Esophagus muscularis mucosa (tissue), 3 donors: ENCODE results near the gene GPRIN1.

ENCODE experiments used
- POLR2A ChIP-seq: fragments of 450-650 bp; IDR thresholded peaks from one replicate; pipeline ENCODE4 v1.6.1; 2017; ENCODE audit warnings: antibody characterized with exemption, moderate library complexity, mild to moderate bottlenecking, low read depth
- POLR2AphosphoS5 ChIP-seq, 2 donors: sonication (generic); formaldehyde crosslinking; IDR thresholded peaks; one replicate each; pipeline ENCODE4 v1.6.1; 2017; ENCODE audit warnings: antibody characterized with exemption in 2 of 2
- TF ChIP-seq, protein P1 (sequence below), 3 experiments: fragments of 200-600 bp in 2 of 3; fragments of 450-650 bp in 1 of 3; sonication (generic) in 2 of 3; IDR thresholded peaks; one replicate each; pipeline ENCODE4 v1.5.1; 2017 to 2019; ENCODE audit warnings: antibody characterized with exemption in 3 of 3, mild to moderate bottlenecking in 2 of 3, moderate library complexity in 1 of 3

DNA sequence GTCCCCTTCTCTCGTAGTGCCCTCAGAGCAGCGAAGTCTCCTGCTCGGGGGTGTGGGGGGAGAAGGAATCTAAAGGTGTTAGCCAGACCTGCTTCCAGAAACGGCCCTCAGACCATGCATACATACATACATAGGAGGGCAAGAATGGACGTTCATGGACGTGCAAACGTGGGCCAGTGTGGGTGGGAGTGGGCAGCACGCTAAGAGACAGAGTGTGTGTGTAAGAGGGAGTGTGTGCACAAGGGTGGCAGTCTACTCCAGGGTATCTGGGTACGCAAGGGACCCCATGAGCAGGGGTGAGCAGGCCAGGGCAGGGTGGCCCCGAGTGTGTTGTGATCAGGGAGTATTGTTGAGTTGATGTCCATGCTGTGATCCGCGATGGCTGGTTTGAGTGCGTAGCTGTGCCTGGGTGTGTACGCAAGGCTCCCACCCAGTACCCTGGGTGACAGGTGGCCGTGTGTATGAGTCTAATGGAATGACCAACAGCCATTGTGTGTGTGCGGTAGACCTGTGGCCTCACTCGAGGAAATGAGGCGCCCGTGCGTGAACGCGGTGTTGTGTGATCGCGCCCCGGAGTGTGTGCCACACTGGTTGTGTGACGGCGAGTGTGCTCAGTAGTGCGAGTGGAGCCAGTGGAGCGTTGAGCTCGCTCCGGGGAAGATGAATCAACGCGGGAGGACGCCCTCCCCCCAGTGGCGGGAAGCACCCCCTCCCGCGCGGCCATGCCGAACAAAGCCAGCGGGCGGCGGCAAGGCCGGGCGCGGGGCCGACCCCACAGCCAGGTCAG is 826 bp downstream of the GPRIN1 start:
- TF ChIP-seq, protein P1, sequence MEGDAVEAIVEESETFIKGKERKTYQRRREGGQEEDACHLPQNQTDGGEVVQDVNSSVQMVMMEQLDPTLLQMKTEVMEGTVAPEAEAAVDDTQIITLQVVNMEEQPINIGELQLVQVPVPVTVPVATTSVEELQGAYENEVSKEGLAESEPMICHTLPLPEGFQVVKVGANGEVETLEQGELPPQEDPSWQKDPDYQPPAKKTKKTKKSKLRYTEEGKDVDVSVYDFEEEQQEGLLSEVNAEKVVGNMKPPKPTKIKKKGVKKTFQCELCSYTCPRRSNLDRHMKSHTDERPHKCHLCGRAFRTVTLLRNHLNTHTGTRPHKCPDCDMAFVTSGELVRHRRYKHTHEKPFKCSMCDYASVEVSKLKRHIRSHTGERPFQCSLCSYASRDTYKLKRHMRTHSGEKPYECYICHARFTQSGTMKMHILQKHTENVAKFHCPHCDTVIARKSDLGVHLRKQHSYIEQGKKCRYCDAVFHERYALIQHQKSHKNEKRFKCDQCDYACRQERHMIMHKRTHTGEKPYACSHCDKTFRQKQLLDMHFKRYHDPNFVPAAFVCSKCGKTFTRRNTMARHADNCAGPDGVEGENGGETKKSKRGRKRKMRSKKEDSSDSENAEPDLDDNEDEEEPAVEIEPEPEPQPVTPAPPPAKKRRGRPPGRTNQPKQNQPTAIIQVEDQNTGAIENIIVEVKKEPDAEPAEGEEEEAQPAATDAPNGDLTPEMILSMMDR (IDR thresholded peaks at IDR 0.05), result no peak
- no peak for TF ChIP-seq POLR2A
- no peak for TF ChIP-seq POLR2AphosphoS5 (IDR thresholded peaks at IDR 0.05)
